HG02763 (cell line): ENCODE results near the gene AP3D1.
"Not testable (repeated sequence)": the region's sequence is repeated elsewhere in the genome, so short reads cannot be mapped to it uniquely, and the experiment has no call there.

Experiments
- ATAC-seq: cut with Tn5 transposase; IDR thresholded peaks from one replicate; pipeline ENCODE4 v1.9.1; 2021; ENCODE audit warnings: mild to moderate bottlenecking, moderate library complexity; ENCODE audit not compliant: unreplicated experiment

AP3D1 gene

GRCh38 chr19:2157452-2157851 lies 6.1 kb upstream of the AP3D1 start:
- no peak for ATAC-seq

- no peak for ATAC-seq
Observed at GRCh38 chr19:2154587-2155075, 3.3 kb upstream of the AP3D1 start.

GRCh38 chr19:2150794-2151338 lies 500 bp downstream of the AP3D1 start:
- peak; percentile 7 for ATAC-seq

GRCh38 chr19:2149980-2150793 lies 1.2 kb downstream of the AP3D1 start:
- ATAC-seq = no peak

GRCh38 chr19:2148482-2149135 lies 2.8 kb downstream of the AP3D1 start:
- no peak for ATAC-seq

- no peak for ATAC-seq
Observed at GRCh38 chr19:2145831-2146241, 5.5 kb downstream of the AP3D1 start.

- no peak for ATAC-seq
Observed at GRCh38 chr19:2144190-2144589, 7.2 kb downstream of the AP3D1 start.

- ATAC-seq = no peak
Observed at GRCh38 chr19:2142173-2142829, 9.1 kb downstream of the AP3D1 start.

- ATAC-seq = no peak
Observed at GRCh38 chr19:2140138-2140569, 11.2 kb downstream of the AP3D1 start.

- ATAC-seq = no peak
Observed at GRCh38 chr19:2139385-2140137, 11.8 kb downstream of the AP3D1 start.

- no peak for ATAC-seq
Observed at GRCh38 chr19:2138061-2138728, 13.2 kb downstream of the AP3D1 start.

GRCh38 chr19:2136796-2137195 lies 14.6 kb downstream of the AP3D1 start:
- ATAC-seq = no peak

- no peak for ATAC-seq
Observed at GRCh38 chr19:2135474-2136402, 15.6 kb downstream of the AP3D1 start.

- ATAC-seq = no peak
Observed at GRCh38 chr19:2132731-2133490, 18.5 kb downstream of the AP3D1 start.

- no peak for ATAC-seq
Observed at GRCh38 chr19:2132191-2132590, 19.2 kb downstream of the AP3D1 start.

GRCh38 chr19:2131012-2131975 lies 20.1 kb downstream of the AP3D1 start:
- not testable (repeated sequence) for ATAC-seq
